HepG2 (cell line): ENCODE results near the gene UNC5B. TPM values are rescaled to one million over a fixed set of nuclear protein-coding genes. Genes with fewer than 3 reads are reported as not detected.

ENCODE experiments used
- ATAD3A ChIP-seq: sonication (generic); formaldehyde crosslinking; IDR thresholded peaks from 2 replicates; pipeline ENCODE4 v1.4.0; 2020; ENCODE audit warnings: missing genetic modification reagents
- DBP ChIP-seq: sonication (generic); formaldehyde crosslinking; IDR thresholded peaks from 2 replicates; pipeline ENCODE4 v1.4.0; 2020; ENCODE audit warnings: missing genetic modification reagents; ENCODE audit errors: not compliant biosample characterization
- FOSL1 ChIP-seq: sonication (generic); formaldehyde crosslinking; IDR thresholded peaks from 2 replicates; pipeline ENCODE4 v1.9.0; 2021; ENCODE audit warnings: missing genetic modification reagents, borderline replicate concordance
- GATA4 ChIP-seq: sonication (generic); IDR thresholded peaks from 2 replicates; pipeline ENCODE4 v1.6.1; 2016; ENCODE audit warnings: antibody characterized with exemption, low read depth, borderline replicate concordance
- JUNB ChIP-seq: sonication (generic); formaldehyde crosslinking; IDR thresholded peaks from 2 replicates; pipeline ENCODE4 v1.8.0; 2022; ENCODE audit warnings: missing genetic modification reagents, mild to moderate bottlenecking, borderline replicate concordance
- KLF12 ChIP-seq: sonication (generic); formaldehyde crosslinking; IDR thresholded peaks from 2 replicates; pipeline ENCODE4 v1.4.0; 2020; ENCODE audit warnings: missing genetic modification reagents, borderline replicate concordance
- KMT2B ChIP-seq: IDR thresholded peaks from 2 replicates; pipeline ENCODE4 v1.6.1; 2016; ENCODE audit warnings: missing genetic modification reagents, missing compliant biosample characterization
- MLX ChIP-seq: IDR thresholded peaks from 2 replicates; pipeline ENCODE4 v1.6.1; 2016
- MYNN ChIP-seq: sonication (generic); formaldehyde crosslinking; IDR thresholded peaks from 2 replicates; pipeline ENCODE4 v1.4.0; 2020; ENCODE audit warnings: mild to moderate bottlenecking, low read depth, missing genetic modification reagents
- NAIF1 ChIP-seq: sonication (generic); formaldehyde crosslinking; IDR thresholded peaks from 2 replicates; pipeline ENCODE4 v1.5.0; 2020; ENCODE audit warnings: mild to moderate bottlenecking, missing genetic modification reagents, borderline replicate concordance
- POGZ ChIP-seq: sonication (generic); formaldehyde crosslinking; IDR thresholded peaks from 2 replicates; pipeline ENCODE4 v1.4.0; 2020; ENCODE audit warnings: mild to moderate bottlenecking, missing genetic modification reagents
- RCOR2 ChIP-seq: IDR thresholded peaks from 2 replicates; pipeline ENCODE4 v1.6.1; 2016; ENCODE audit warnings: missing biosample characterization, missing genetic modification reagents
- RFXANK ChIP-seq: IDR thresholded peaks from 2 replicates; pipeline ENCODE4 v1.6.1; 2016
- ZBTB26 ChIP-seq: IDR thresholded peaks from 2 replicates; pipeline ENCODE4 v1.6.1; 2016; ENCODE audit warnings: missing compliant biosample characterization, missing genetic modification reagents, borderline replicate concordance
- ZMAT5 ChIP-seq: sonication (generic); formaldehyde crosslinking; IDR thresholded peaks from 2 replicates; pipeline ENCODE4 v1.5.0; 2020; ENCODE audit warnings: mild to moderate bottlenecking, low read depth, missing genetic modification reagents, borderline replicate concordance
- ZNF235 ChIP-seq: sonication (generic); formaldehyde crosslinking; IDR thresholded peaks from 2 replicates; pipeline ENCODE4 v1.8.1; 2023; ENCODE audit warnings: mild to moderate bottlenecking, missing genetic modification reagents, borderline replicate concordance
- ZNF274 ChIP-seq: sonication (generic); formaldehyde crosslinking; IDR thresholded peaks from 2 replicates; pipeline ENCODE4 v1.5.1; 2020; ENCODE audit warnings: mild to moderate bottlenecking, missing genetic modification reagents
- ZNF326 ChIP-seq: sonication (generic); formaldehyde crosslinking; IDR thresholded peaks from 2 replicates; pipeline ENCODE4 v1.4.0; 2020; ENCODE audit warnings: missing genetic modification reagents, borderline replicate concordance
- ZNF354B ChIP-seq: sonication (generic); formaldehyde crosslinking; IDR thresholded peaks from 2 replicates; pipeline ENCODE4 v1.8.0; 2022; ENCODE audit warnings: mild to moderate bottlenecking, missing genetic modification reagents
- ZNF484 ChIP-seq: sonication (generic); formaldehyde crosslinking; IDR thresholded peaks from 2 replicates; pipeline ENCODE4 v1.5.1; 2020; ENCODE audit warnings: mild to moderate bottlenecking, low read depth, missing genetic modification reagents, borderline replicate concordance
- ZNF501 ChIP-seq: sonication (generic); formaldehyde crosslinking; IDR thresholded peaks from 2 replicates; pipeline ENCODE4 v1.5.1; 2020; ENCODE audit warnings: mild to moderate bottlenecking, moderate library complexity, missing genetic modification reagents
- ZNF510 ChIP-seq: sonication (generic); formaldehyde crosslinking; IDR thresholded peaks from 2 replicates; pipeline ENCODE4 v1.4.0; 2020; ENCODE audit warnings: low read depth, mild to moderate bottlenecking, missing genetic modification reagents
- ZNF616 ChIP-seq: sonication (generic); formaldehyde crosslinking; IDR thresholded peaks from 2 replicates; pipeline ENCODE4 v1.5.0; 2020; ENCODE audit warnings: low read depth, mild to moderate bottlenecking, missing genetic modification reagents
- ZNF800 ChIP-seq: sonication (generic); formaldehyde crosslinking; IDR thresholded peaks from 2 replicates; pipeline ENCODE4 v1.4.0; 2020; ENCODE audit warnings: missing genetic modification reagents
- ZNF883 ChIP-seq: sonication (generic); formaldehyde crosslinking; IDR thresholded peaks from 2 replicates; pipeline ENCODE4 v1.5.1; 2020; ENCODE audit warnings: mild to moderate bottlenecking, missing genetic modification reagents; ENCODE audit errors: not compliant biosample characterization
- ZSCAN30 ChIP-seq: sonication (generic); formaldehyde crosslinking; IDR thresholded peaks from 2 replicates; pipeline ENCODE4 v1.5.0; 2020; ENCODE audit warnings: mild to moderate bottlenecking, missing genetic modification reagents
- polyA plus RNA-seq, 8 experiments: library from polyadenylated mRNA; depleted of rRNA in 3 of 8; stranded (reverse) in 7 of 8; unstranded in 1 of 8; fragments of >200 nt; fragmentation: Illumina TruSeq in 4 of 8; extraction: Trizol in 4 of 8; gene quantifications; 2 replicates each; pipeline versions ENCODE4 v1.2.1 to v1.2.3, GENCODE V29; 2011 to 2016; ENCODE audit warnings: low read depth in 4 of 8, missing spikeins in 1 of 8, mixed read lengths in 1 of 8; ENCODE audit not compliant: insufficient read depth in 1 of 8
- total RNA-seq, 5 experiments: library from RNA; depleted of rRNA; stranded (reverse); fragments of >200 nt; fragmentation: Illumina TruSeq; extraction: Trizol; gene quantifications; 2 replicates each; pipeline ENCODE4 v1.2.3, GENCODE V29; 2016; ENCODE audit warnings: low read depth in 1 of 5

The UNC5B gene
- total and polyA plus RNA-seq, 2 of the 13 experiments (the other 11 are each of a cell fraction or from before 2014, with no cell fraction given), result 0.07 TPM

- TF ChIP-seq GATA4 (no peak), ZNF354B (CRISPR knock-in tag) (no peak), ATAD3A (CRISPR knock-in tag) (no peak), DBP (CRISPR knock-in tag) (peak; percentile 36), ZNF616 (no peak), ZMAT5 (CRISPR knock-in tag) (no peak), ZNF235 (CRISPR knock-in tag) (no peak), JUNB (no peak), KMT2B (CRISPR knock-in tag) (peak; percentile 46; the same call in 1 of the 2 replicates), ZNF274 (CRISPR knock-in tag) (no peak), ZNF501 (CRISPR knock-in tag) (peak; percentile 40; the same call in 1 of the 2 replicates), ZNF883 (CRISPR knock-in tag) (no peak), NAIF1 (CRISPR knock-in tag) (no peak), RCOR2 (no peak; the same call in 1 of the 2 replicates), ZNF510 (no peak; the same call in 1 of the 2 replicates), MYNN (CRISPR knock-in tag) (no peak), RFXANK (CRISPR knock-in tag) (no peak), MLX (CRISPR knock-in tag) (peak; percentile 64; the same call in 1 of the 2 replicates), ZSCAN30 (CRISPR knock-in tag) (no peak), FOSL1 (CRISPR knock-in tag) (no peak), ZNF326 (no peak), KLF12 (CRISPR knock-in tag) (peak; percentile 66; the same call in 1 of the 2 replicates), ZBTB26 (CRISPR knock-in tag) (peak; percentile 86; the same call in 1 of the 2 replicates), ZNF800 (CRISPR knock-in tag) (peak; percentile 82), POGZ (CRISPR knock-in tag) (peak; percentile 85), ZNF484 (CRISPR knock-in tag) (no peak)
These were observed 135.4 kb downstream of the UNC5B start (continued) for GRCh38 chr10:71347587-71348395.
